ENCODE data around the gene KPNA6.
"Not testable (repeated sequence)": the region's sequence is repeated elsewhere in the genome, so short reads cannot be mapped to it uniquely, and the experiment has no call there.

Gene KPNA6

GRCh38 chr1:32127409-32128198 is 19.7 kb downstream of the KPNA6 start:
- H3K9me3 ChIP-seq (ENCODE audit: control insufficient read depth, low read length): no peaks in the 10 kb centered on the region
- H3K4me1 ChIP-seq (ENCODE audit: control insufficient read depth, insufficient read depth, low read length): peaks cover 6% of the 10 kb centered on the region
- no peaks in the 10 kb centered on the region for H3K36me3 ChIP-seq (ENCODE audit: control insufficient read depth, insufficient read depth, low read length)
- H3K27me3 ChIP-seq (ENCODE audit: control insufficient read depth, insufficient read depth, low read length): no peaks in the 10 kb centered on the region
- no peak overlapping the region for H3K9ac ChIP-seq (ENCODE audit: low read length)
- H3K4me3 ChIP-seq (ENCODE audit: low read length): no peak overlapping the region

- Histone ChIP-seq H3K4me1 (ENCODE audit: control insufficient read depth, insufficient read depth, low read length) (peaks cover 6% of the 10 kb centered on the region), H3K9ac (ENCODE audit: low read length) (no peak overlapping the region), H3K27me3 (ENCODE audit: control insufficient read depth, insufficient read depth, low read length) (no peaks in the 10 kb centered on the region), H3K4me3 (ENCODE audit: low read length) (no peak overlapping the region), H3K36me3 (ENCODE audit: control insufficient read depth, insufficient read depth, low read length) (no peaks in the 10 kb centered on the region), H3K9me3 (ENCODE audit: control insufficient read depth, low read length) (no peaks in the 10 kb centered on the region)
Observed at GRCh38 chr1:32128479-32128878, 20.6 kb downstream of the KPNA6 start.

DNA sequence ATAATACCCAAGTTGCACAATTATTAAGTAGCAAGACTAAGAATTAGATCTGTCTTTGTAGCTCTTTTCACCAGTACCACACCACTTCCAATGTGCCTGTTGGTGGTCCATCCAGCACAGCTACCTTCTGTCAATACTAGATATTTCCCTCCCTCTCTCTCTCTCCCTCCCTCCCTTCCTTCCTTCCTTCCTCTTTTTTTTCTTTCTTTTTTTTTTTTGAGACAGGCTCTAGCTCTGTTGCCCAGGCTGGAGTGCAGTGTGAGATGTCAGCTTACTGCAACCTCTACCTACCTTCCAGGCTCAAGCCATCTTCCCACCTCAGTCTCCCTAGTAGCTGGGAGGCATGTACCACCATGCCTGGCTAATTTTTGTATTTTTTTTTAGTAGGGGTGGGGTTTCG is 21.1 kb downstream of the KPNA6 start:
- H3K9me3 ChIP-seq (ENCODE audit: control insufficient read depth, low read length): no peaks in the 10 kb centered on the region

DNA sequence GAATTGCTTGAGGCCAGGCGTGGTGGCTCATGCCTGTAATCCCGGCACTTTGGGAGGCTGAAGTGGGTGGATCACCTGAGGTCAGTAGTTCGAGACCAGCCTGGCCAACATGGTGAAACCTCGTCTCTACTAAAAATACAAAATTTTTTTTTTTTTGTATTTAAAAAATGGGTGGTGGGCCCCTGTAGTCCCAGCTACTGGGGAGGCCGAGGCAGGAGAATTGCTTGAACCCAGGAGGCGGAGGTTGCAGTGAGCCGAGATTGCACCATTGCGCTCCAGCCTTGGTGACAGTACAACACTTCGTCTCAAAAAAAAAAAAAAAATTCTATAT is 26.1 kb downstream of the KPNA6 start:
- not testable (repeated sequence) for H3K9me3 ChIP-seq (ENCODE audit: control insufficient read depth, low read length); H3K9ac ChIP-seq (ENCODE audit: low read length); H3K36me3 ChIP-seq (ENCODE audit: control insufficient read depth, insufficient read depth, low read length); H3K4me3 ChIP-seq (ENCODE audit: low read length); H3K4me1 ChIP-seq (ENCODE audit: control insufficient read depth, insufficient read depth, low read length); H3K27me3 ChIP-seq (ENCODE audit: control insufficient read depth, insufficient read depth, low read length)

More for the DNA sequence above, 21.1 kb downstream of the KPNA6 start:
- H3K36me3 ChIP-seq (ENCODE audit: control insufficient read depth, insufficient read depth, low read length): no peaks in the 10 kb centered on the region
- H3K4me3 ChIP-seq (ENCODE audit: low read length): no peak overlapping the region
- H3K9ac ChIP-seq (ENCODE audit: low read length): no peak overlapping the region
- no peaks in the 10 kb centered on the region for H3K27me3 ChIP-seq (ENCODE audit: control insufficient read depth, insufficient read depth, low read length)
- H3K4me1 ChIP-seq (ENCODE audit: control insufficient read depth, insufficient read depth, low read length): peaks cover 6% of the 10 kb centered on the region

DNA sequence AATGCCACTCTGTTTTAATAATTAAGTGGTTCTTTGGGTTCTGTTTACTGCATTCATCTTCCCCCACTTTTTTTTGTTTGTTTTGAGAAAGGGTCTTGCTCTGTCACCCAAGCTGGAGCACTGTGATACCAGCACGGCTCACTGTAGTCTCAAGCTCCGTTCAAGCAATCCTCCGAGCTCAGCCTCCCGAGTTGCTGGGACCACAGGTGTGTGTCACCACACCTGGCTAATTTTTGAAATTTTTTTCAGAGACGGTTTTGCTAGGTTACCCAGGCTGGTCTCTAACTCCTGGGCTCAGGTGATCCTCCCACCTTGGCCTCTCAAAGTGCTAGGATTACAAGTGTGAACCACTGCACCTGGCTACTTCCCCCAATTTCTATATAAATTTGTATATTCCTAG is 29.3 kb downstream of the KPNA6 start:
- H3K4me3 ChIP-seq (ENCODE audit: low read length): no peak overlapping the region
- H3K9me3 ChIP-seq (ENCODE audit: control insufficient read depth, low read length): no peaks in the 10 kb centered on the region
- no peaks in the 10 kb centered on the region for H3K27me3 ChIP-seq (ENCODE audit: control insufficient read depth, insufficient read depth, low read length)
- peaks cover 3% of the 10 kb centered on the region for H3K4me1 ChIP-seq (ENCODE audit: control insufficient read depth, insufficient read depth, low read length)
- no peaks in the 10 kb centered on the region for H3K36me3 ChIP-seq (ENCODE audit: control insufficient read depth, insufficient read depth, low read length)
- no peak overlapping the region for H3K9ac ChIP-seq (ENCODE audit: low read length)

- H3K36me3 ChIP-seq (ENCODE audit: control insufficient read depth, insufficient read depth, low read length): no peaks in the 10 kb centered on the region
- no peaks in the 10 kb centered on the region for H3K27me3 ChIP-seq (ENCODE audit: control insufficient read depth, insufficient read depth, low read length)
- no peak overlapping the region for H3K4me3 ChIP-seq (ENCODE audit: low read length)
- no peak overlapping the region for H3K9ac ChIP-seq (ENCODE audit: low read length)
- H3K9me3 ChIP-seq (ENCODE audit: control insufficient read depth, low read length): no peaks in the 10 kb centered on the region
- H3K4me1 ChIP-seq (ENCODE audit: control insufficient read depth, insufficient read depth, low read length): peaks cover 7% of the 10 kb centered on the region
Observed at GRCh38 chr1:32138965-32139364, 31.1 kb downstream of the KPNA6 start.

DNA sequence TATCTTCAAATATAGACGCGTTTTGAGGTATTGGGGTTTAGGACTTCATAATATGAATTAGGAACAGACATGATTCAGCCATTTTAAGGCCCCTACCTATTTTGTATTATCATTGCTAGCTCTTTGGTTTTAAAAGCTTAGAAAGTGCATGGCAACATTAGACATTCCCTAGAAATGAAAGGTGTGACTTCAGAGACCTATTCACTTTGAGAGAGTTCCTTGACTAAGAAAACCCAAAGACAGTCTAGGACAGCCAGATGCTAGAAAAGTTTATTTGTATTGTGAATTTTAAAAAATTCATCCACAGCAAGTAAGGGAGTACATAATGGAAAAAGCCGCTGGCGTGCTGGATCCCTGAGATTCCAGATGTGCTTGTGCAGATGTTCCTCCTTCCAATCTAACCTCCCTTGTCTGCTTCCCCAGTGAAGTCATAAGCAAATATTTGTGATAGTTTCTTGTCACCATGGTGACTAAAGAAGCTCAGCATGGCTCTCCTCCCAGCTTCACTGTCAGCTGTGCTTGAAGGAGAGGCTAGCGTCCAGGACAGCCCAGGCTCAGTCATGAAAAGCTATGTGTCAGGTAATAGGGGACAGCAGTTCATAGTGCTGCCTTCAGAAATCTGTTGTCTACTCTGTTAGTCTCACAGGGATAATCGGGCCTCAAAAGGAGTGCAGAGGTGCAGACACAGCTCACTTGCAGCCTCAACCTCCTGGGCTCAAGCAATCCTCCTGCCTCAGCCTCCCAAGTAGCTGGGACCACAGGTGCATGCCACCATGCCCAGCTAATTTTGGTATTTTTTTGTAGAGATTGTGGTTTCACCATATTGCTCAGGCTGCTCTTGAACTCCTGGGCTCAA is 34.8 kb downstream of the KPNA6 start:
- no peaks in the 10 kb centered on the region for H3K36me3 ChIP-seq (ENCODE audit: control insufficient read depth, insufficient read depth, low read length)
- no peak overlapping the region for H3K4me3 ChIP-seq (ENCODE audit: low read length)
- no peaks in the 10 kb centered on the region for H3K27me3 ChIP-seq (ENCODE audit: control insufficient read depth, insufficient read depth, low read length)
- no peaks in the 10 kb centered on the region for H3K9me3 ChIP-seq (ENCODE audit: control insufficient read depth, low read length)
- no peak overlapping the region for H3K9ac ChIP-seq (ENCODE audit: low read length)
- H3K4me1 ChIP-seq (ENCODE audit: control insufficient read depth, insufficient read depth, low read length): peaks cover 7% of the 10 kb centered on the region

- H3K27me3 ChIP-seq (ENCODE audit: control insufficient read depth, insufficient read depth, low read length); H3K4me1 ChIP-seq (ENCODE audit: control insufficient read depth, insufficient read depth, low read length); H3K4me3 ChIP-seq (ENCODE audit: low read length); H3K9ac ChIP-seq (ENCODE audit: low read length); H3K36me3 ChIP-seq (ENCODE audit: control insufficient read depth, insufficient read depth, low read length); H3K9me3 ChIP-seq (ENCODE audit: control insufficient read depth, low read length): not testable (repeated sequence)
Observed at GRCh38 chr1:32143302-32143695, 35.4 kb downstream of the KPNA6 start.

DNA sequence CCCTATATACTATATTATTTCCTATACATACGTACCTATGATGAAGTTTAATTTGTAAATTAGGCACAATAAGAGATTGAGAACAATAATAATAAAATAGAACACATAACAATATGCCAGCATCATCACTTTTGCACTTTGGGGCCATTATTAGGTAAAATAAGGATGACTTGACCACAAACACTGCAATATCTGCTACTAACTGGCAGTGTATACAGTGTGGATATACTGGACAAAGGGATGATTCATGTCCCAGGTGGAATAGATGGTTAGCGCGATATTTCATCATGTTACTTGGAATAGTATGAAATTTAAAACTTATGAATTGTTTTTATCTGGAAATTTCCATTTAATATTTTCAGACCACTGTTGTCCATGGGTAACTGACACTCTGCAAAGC is 36.2 kb downstream of the KPNA6 start:
- H3K9me3 ChIP-seq (ENCODE audit: control insufficient read depth, low read length): no peaks in the 10 kb centered on the region
- no peaks in the 10 kb centered on the region for H3K36me3 ChIP-seq (ENCODE audit: control insufficient read depth, insufficient read depth, low read length)
- H3K4me1 ChIP-seq (ENCODE audit: control insufficient read depth, insufficient read depth, low read length): peaks cover 7% of the 10 kb centered on the region
- no peak overlapping the region for H3K4me3 ChIP-seq (ENCODE audit: low read length)
- no peak overlapping the region for H3K9ac ChIP-seq (ENCODE audit: low read length)
- no peaks in the 10 kb centered on the region for H3K27me3 ChIP-seq (ENCODE audit: control insufficient read depth, insufficient read depth, low read length)

DNA sequence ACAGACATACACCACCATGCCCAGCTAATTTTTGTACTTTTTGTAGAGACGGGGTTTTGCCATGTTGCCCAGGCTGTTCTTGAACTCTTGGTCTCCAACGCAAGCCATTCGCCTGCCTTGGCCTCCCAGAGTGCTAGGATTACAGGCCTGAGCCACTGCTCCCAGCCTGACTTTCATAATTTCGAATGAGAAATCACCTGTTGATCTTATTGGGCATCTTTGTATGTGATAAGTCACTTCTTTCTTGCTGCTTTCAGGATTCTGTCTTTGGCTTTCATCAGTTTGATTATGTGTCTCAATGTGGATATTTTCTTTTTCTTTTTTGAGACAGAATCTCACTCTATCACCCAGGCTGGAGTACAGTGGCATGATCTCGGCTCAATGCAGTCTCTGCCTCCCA is 39.9 kb downstream of the KPNA6 start:
- not testable (repeated sequence) for H3K4me3 ChIP-seq (ENCODE audit: low read length); H3K4me1 ChIP-seq (ENCODE audit: control insufficient read depth, insufficient read depth, low read length); H3K9ac ChIP-seq (ENCODE audit: low read length); H3K9me3 ChIP-seq (ENCODE audit: control insufficient read depth, low read length); H3K27me3 ChIP-seq (ENCODE audit: control insufficient read depth, insufficient read depth, low read length); H3K36me3 ChIP-seq (ENCODE audit: control insufficient read depth, insufficient read depth, low read length)

GRCh38 chr1:32150847-32151246 is 43.0 kb downstream of the KPNA6 start:
- H3K9me3 ChIP-seq (ENCODE audit: control insufficient read depth, low read length): no peaks in the 10 kb centered on the region
- H3K4me3 ChIP-seq (ENCODE audit: low read length): no peak overlapping the region
- H3K4me1 ChIP-seq (ENCODE audit: control insufficient read depth, insufficient read depth, low read length): no peaks in the 10 kb centered on the region
- no peak overlapping the region for H3K9ac ChIP-seq (ENCODE audit: low read length)
- no peaks in the 10 kb centered on the region for H3K27me3 ChIP-seq (ENCODE audit: control insufficient read depth, insufficient read depth, low read length)
- H3K36me3 ChIP-seq (ENCODE audit: control insufficient read depth, insufficient read depth, low read length): no peaks in the 10 kb centered on the region

- Histone ChIP-seq H3K27me3 (ENCODE audit: control insufficient read depth, insufficient read depth, low read length) (no peaks in the 10 kb centered on the region), H3K4me3 (ENCODE audit: low read length) (no peak overlapping the region), H3K9ac (ENCODE audit: low read length) (no peak overlapping the region), H3K36me3 (ENCODE audit: control insufficient read depth, insufficient read depth, low read length) (no peaks in the 10 kb centered on the region), H3K4me1 (ENCODE audit: control insufficient read depth, insufficient read depth, low read length) (no peaks in the 10 kb centered on the region), H3K9me3 (ENCODE audit: control insufficient read depth, low read length) (no peaks in the 10 kb centered on the region)
Observed at GRCh38 chr1:32151319-32151787, 43.5 kb downstream of the KPNA6 start.

Data from mucosa of stomach (tissue), 1 donor.